ENCODE measurements around the gene LRMDA. TPM values are rescaled to one million over a fixed set of nuclear protein-coding genes. Genes with fewer than 3 reads are reported as not detected.

LRMDA gene
- total and polyA plus RNA-seq, 2 of the 8 experiments (the other 6 are each of a cell fraction or from before 2014, with no cell fraction given), result 0.86 to 2.8 TPM

DNA sequence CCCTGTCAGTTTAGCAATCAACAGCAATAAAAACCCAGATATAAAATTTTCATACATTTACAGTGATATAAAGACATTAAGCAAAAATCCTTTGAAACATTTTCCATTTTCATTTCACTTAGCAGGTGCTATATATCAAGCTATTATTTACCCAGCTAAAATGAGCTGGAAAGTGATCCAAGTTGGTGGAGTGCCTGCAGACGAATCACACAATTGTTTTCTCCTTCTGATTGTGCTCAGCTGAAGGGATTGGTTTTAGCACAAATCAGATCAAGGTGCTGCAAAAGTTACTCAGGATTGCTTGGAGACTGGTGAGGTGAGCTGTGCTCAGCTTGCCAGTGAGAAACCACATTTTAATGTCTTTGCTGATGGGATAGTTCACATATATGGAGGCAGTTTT is 138.1 kb downstream of the LRMDA start:
- Histone ChIP-seq H3K9ac (replicated peaks in 1 of 4; ENCODE audit: extremely low read depth in 1 of 4, low read depth in 3 of 4, low read length in 3 of 4) (no peak overlapping the region), H3K4ac (replicated peaks; ENCODE audit: insufficient read length, low read depth, low read length) (no peak overlapping the region), H2BK5ac (ENCODE audit: low read depth, low read length) (no peak overlapping the region), H3K27ac (ENCODE audit: low read depth, low read length) (no peak overlapping the region), H2BK15ac (ENCODE audit: low read length) (no peak overlapping the region), H3K4me3 (ENCODE audit: extremely low read depth in 1 of 4, insufficient read depth in 2 of 4, low read depth in 3 of 4, low read length in 4 of 4) (no peak overlapping the region), H2BK12ac (ENCODE audit: low read depth, low read length) (no peak overlapping the region), H3K4me2 (ENCODE audit: insufficient read depth in 1 of 2, low read depth in 2 of 2, low read length in 2 of 2) (no peak overlapping the region), H3K9me3 (ENCODE audit: insufficient read depth in 2 of 2, low read depth in 1 of 2, low read length in 1 of 2) (peaks cover 11 to 17% of the 10 kb centered on the region in 2 experiments), H3K23ac (ENCODE audit: insufficient read length) (no peak overlapping the region), H4K91ac (replicated peaks; ENCODE audit: insufficient read length, low read length) (no peak overlapping the region), H3K23me2 (ENCODE audit: low read depth, low read length) (no peaks in the 10 kb centered on the region), H3K27me3 (replicated peaks in 1 of 4; ENCODE audit: control insufficient read depth in 3 of 4, extremely low read depth in 1 of 4, insufficient read depth in 3 of 4, low read length in 3 of 4) (no peaks in the 10 kb centered on the region), H3K79me1 (ENCODE audit: low read depth, low read length) (no peaks in the 10 kb centered on the region), H3K4me1 (replicated peaks in 1 of 4; ENCODE audit: control insufficient read depth in 3 of 4, insufficient read depth in 4 of 4, low read length in 3 of 4) (no peaks in the 10 kb centered on the region), H2AK5ac (ENCODE audit: low read depth, low read length) (no peak overlapping the region), H3K14ac (ENCODE audit: insufficient read length) (no peak overlapping the region), H4K20me1 (replicated peaks in 1 of 2; ENCODE audit: control insufficient read depth in 1 of 2, insufficient read depth in 2 of 2, low read length in 2 of 2) (no peaks in the 10 kb centered on the region), H2BK120ac (replicated peaks; ENCODE audit: low read depth, low read length) (no peak overlapping the region), H2BK20ac (ENCODE audit: low read length) (no peak overlapping the region), H3K18ac (ENCODE audit: extremely low read depth, low read length) (no peak overlapping the region), H3K36me3 (ENCODE audit: control insufficient read depth in 2 of 4, insufficient read depth in 4 of 4, low read length in 3 of 4) (no peaks in the 10 kb centered on the region), H4K5ac (ENCODE audit: insufficient read length, low read depth, low read length) (no peak overlapping the region), H2AFZ (ENCODE audit: low read length) (no peak overlapping the region), H3K79me2 (ENCODE audit: control insufficient read depth in 1 of 2, insufficient read depth in 2 of 2, low read length in 2 of 2) (no peaks in the 10 kb centered on the region), H3K56ac (replicated peaks; ENCODE audit: insufficient read length, low read depth, low read length) (no peak overlapping the region), H4K8ac (ENCODE audit: extremely low read depth, insufficient read depth, low read length) (no peak overlapping the region)
- DNase-seq (ENCODE audit: low read depth in 1 of 2, low spot score in 2 of 2) (no peak), FAIRE-seq (no peak)
- ChIA-PET POLR2A (ENCODE audit: partially characterized antibody) (no interaction called here), CTCF (ENCODE audit: partially characterized antibody) (no interaction called here)
- 67% methylated on average over 1 of the region's 1 CpG; no CpG with 5 or more reads in 1 of the 2 experiments for WGBS, 2 experiments (ENCODE audit: extremely low coverage in 1 of 2, insufficient coverage in 1 of 2, insufficient read length in 1 of 2, insufficient replicate concordance in 2 of 2, low coverage in 1 of 2, low lambda C conversion rate in 2 of 2, missing lambda C conversion rate in 1 of 2)
- no peak for TF ChIP-seq BRCA1 (IDR thresholded peaks at IDR 0.05; ENCODE audit: low read depth, low read length)
- no peak for TF ChIP-seq POLR2A (IDR thresholded peaks at IDR 0.05; ENCODE audit: control extremely low read depth in 1 of 2, low read depth in 2 of 2, low read length in 2 of 2)
- TF ChIP-seq, protein P1, sequence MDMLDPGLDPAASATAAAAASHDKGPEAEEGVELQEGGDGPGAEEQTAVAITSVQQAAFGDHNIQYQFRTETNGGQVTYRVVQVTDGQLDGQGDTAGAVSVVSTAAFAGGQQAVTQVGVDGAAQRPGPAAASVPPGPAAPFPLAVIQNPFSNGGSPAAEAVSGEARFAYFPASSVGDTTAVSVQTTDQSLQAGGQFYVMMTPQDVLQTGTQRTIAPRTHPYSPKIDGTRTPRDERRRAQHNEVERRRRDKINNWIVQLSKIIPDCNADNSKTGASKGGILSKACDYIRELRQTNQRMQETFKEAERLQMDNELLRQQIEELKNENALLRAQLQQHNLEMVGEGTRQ (IDR thresholded peaks at IDR 0.05; ENCODE audit: low read length), result no peak
- no peak for TF ChIP-seq SIRT6 (IDR thresholded peaks at IDR 0.05; ENCODE audit: low read length)
- TF ChIP-seq, protein P2, sequence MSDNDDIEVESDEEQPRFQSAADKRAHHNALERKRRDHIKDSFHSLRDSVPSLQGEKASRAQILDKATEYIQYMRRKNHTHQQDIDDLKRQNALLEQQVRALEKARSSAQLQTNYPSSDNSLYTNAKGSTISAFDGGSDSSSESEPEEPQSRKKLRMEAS (IDR thresholded peaks at IDR 0.05), result no peak
